MM.1S (cell line): Measurements from ENCODE around the gene PPP4C.

ENCODE experiments used
- DNase-seq: peaks from one replicate; pipeline ENCODE4 v3.0.0-alpha.2; 2015
- H2AFZ ChIP-seq: fragments of 300-600 bp; sonication (generic); 2 replicates; pipeline ENCODE4 v1.6.0; 2016; ENCODE audit warnings: antibody characterized with exemption, low read length
- H3F3A ChIP-seq: fragments of 300-600 bp; sonication (generic); 2 replicates; pipeline ENCODE4 v1.6.1; 2016; ENCODE audit warnings: mild to moderate bottlenecking, antibody characterized with exemption, low read length, moderate library complexity, mixed read lengths; ENCODE audit not compliant: insufficient read depth
- H3K27ac ChIP-seq: fragments of 300-600 bp; sonication (generic); 2 replicates; pipeline ENCODE4 v1.5.1; 2016; ENCODE audit warnings: mild to moderate bottlenecking, low read length
- H3K27me3 ChIP-seq: fragments of 300-600 bp; sonication (generic); replicated peaks from 2 replicates; pipeline ENCODE4 v1.6.0; 2016; ENCODE audit warnings: low read length; ENCODE audit not compliant: insufficient read depth
- H3K36me3 ChIP-seq: fragments of 300-600 bp; sonication (generic); replicated peaks from 2 replicates; pipeline ENCODE4 v1.6.1; 2016; ENCODE audit warnings: mild to moderate bottlenecking, low read length, mixed read lengths; ENCODE audit not compliant: insufficient read depth
- H3K4me1 ChIP-seq: fragments of 300-600 bp; sonication (generic); 2 replicates; pipeline ENCODE4 v1.6.1; 2016; ENCODE audit warnings: low read length, mixed read lengths
- H3K4me2 ChIP-seq: fragments of 300-600 bp; sonication (generic); 2 replicates; pipeline ENCODE4 v1.6.0; 2016; ENCODE audit warnings: low read depth, low read length
- H3K4me3 ChIP-seq: fragments of 300-600 bp; sonication (generic); 2 replicates; pipeline ENCODE4 v1.5.1; 2016; ENCODE audit warnings: low read length, mixed read lengths
- H3K79me2 ChIP-seq: fragments of 300-600 bp; sonication (generic); 2 replicates; pipeline ENCODE4 v1.6.1; 2016; ENCODE audit warnings: mixed run types, low read length, mixed read lengths
- H3K9ac ChIP-seq: fragments of 300-600 bp; sonication (generic); 2 replicates; pipeline ENCODE4 v1.6.1; 2016; ENCODE audit warnings: low read length, mixed read lengths
- H3K9me2 ChIP-seq: fragments of 300-600 bp; sonication (generic); replicated peaks from 2 replicates; pipeline ENCODE4 v1.6.1; 2016; ENCODE audit warnings: mild to moderate bottlenecking, low read length, mixed read lengths; ENCODE audit not compliant: insufficient read depth
- H3K9me3 ChIP-seq: fragments of 300-600 bp; sonication (generic); replicated peaks from 2 replicates; pipeline ENCODE4 v1.6.1; 2016; ENCODE audit warnings: mild to moderate bottlenecking, low read length, mixed read lengths; ENCODE audit not compliant: insufficient read depth
- H4K20me1 ChIP-seq: fragments of 300-600 bp; sonication (generic); 2 replicates; pipeline ENCODE4 v1.6.1; 2016; ENCODE audit warnings: mild to moderate bottlenecking, low read length, moderate library complexity, mixed read lengths; ENCODE audit not compliant: insufficient read depth
- CTCF ChIP-seq: fragments of 300-600 bp; sonication (generic); IDR thresholded peaks from 2 replicates; pipeline ENCODE4 v1.5.1; 2016; ENCODE audit warnings: antibody characterized with exemption, low read length, mixed read lengths
- EZH2 ChIP-seq: fragments of 300-600 bp; sonication (generic); optimal IDR thresholded peaks from 2 replicates; pipeline ENCODE3; 2017; ENCODE audit warnings: low read depth, mild to moderate bottlenecking, antibody characterized with exemption, low read length, mixed read lengths
- EZH2phosphoT487 ChIP-seq: fragments of 300-600 bp; sonication (generic); IDR thresholded peaks from 2 replicates; pipeline ENCODE4 v1.6.1; 2018; ENCODE audit warnings: antibody characterized with exemption, low read length

Gene PPP4C

GRCh38 chr16:30069611-30070462 lies 6.0 kb upstream of the PPP4C start:
- H3K36me3 ChIP-seq, result peaks cover 22% of the 10 kb centered on the region
- H3K79me2 ChIP-seq, result peaks cover 51% of the 10 kb centered on the region
- no peaks in the 10 kb centered on the region for H3K27me3 ChIP-seq
- H3F3A ChIP-seq, result peaks cover 47% of the 10 kb centered on the region
- DNase-seq, result no peak
- no peak overlapping the region for H2AFZ ChIP-seq
- TF ChIP-seq EZH2 (no peak), CTCF (no peak), EZH2phosphoT487 (no peak)
- peaks cover 18% of the 10 kb centered on the region for H4K20me1 ChIP-seq
- H3K4me3 ChIP-seq, result no peak overlapping the region
- H3K27ac ChIP-seq, result no peak overlapping the region
- no peaks in the 10 kb centered on the region for H3K9me2 ChIP-seq
- peaks cover 16% of the 10 kb centered on the region for H3K4me1 ChIP-seq
- H3K9ac ChIP-seq, result no peak overlapping the region
- H3K9me3 ChIP-seq, result no peaks in the 10 kb centered on the region
- no peak overlapping the region for H3K4me2 ChIP-seq

- Histone ChIP-seq H4K20me1 (peaks cover 18% of the 10 kb centered on the region), H2AFZ (no peak overlapping the region), H3K27ac (no peak overlapping the region), H3K9me2 (no peaks in the 10 kb centered on the region), H3K4me2 (no peak overlapping the region), H3K79me2 (peaks cover 56% of the 10 kb centered on the region), H3K4me1 (peaks cover 16% of the 10 kb centered on the region), H3K9me3 (no peaks in the 10 kb centered on the region), H3K36me3 (peaks cover 22% of the 10 kb centered on the region), H3F3A (peaks cover 47% of the 10 kb centered on the region), H3K9ac (no peak overlapping the region), H3K4me3 (no peak overlapping the region), H3K27me3 (no peaks in the 10 kb centered on the region)
- TF ChIP-seq EZH2, result no peak
- no peak for TF ChIP-seq CTCF
- TF ChIP-seq EZH2phosphoT487, result no peak
- DNase-seq, result no peak
Observed at GRCh38 chr16:30070490-30070889, 5.3 kb upstream of the PPP4C start.

GRCh38 chr16:30076276-30076791 lies 540 bp downstream of the PPP4C start:
- Histone ChIP-seq H3K9ac (peak overlapping the region; percentile 89), H3K79me2 (peaks cover 62% of the 10 kb centered on the region), H3K27ac (peak overlapping the region; percentile 61; the same call in 1 of the 2 replicates), H4K20me1 (no peaks in the 10 kb centered on the region), H3K9me3 (no peaks in the 10 kb centered on the region), H3K4me1 (peaks cover 7% of the 10 kb centered on the region), H2AFZ (0 out of 2 replicates have a peak overlapping the region, but pooled peaks have one; percentile 2), H3F3A (peaks cover 23% of the 10 kb centered on the region), H3K27me3 (no peaks in the 10 kb centered on the region), H3K36me3 (peaks cover 7% of the 10 kb centered on the region; the same call in 1 of the 2 replicates), H3K4me2 (peak overlapping the region; percentile 95), H3K9me2 (no peaks in the 10 kb centered on the region), H3K4me3 (peak overlapping the region; percentile 79)
- TF ChIP-seq CTCF, result no peak
- no peak for TF ChIP-seq EZH2
- no peak for TF ChIP-seq EZH2phosphoT487
- DNase-seq, result no peak
